Lung microvascular endothelial cell (primary cell): Measurements from ENCODE around the gene COL4A1. TPM values are rescaled to one million over a fixed set of nuclear protein-coding genes. Genes with fewer than 3 reads are reported as not detected.

ENCODE experiments used
- DNase-seq, 2 donors: peaks; one replicate each; pipeline versions ENCODE4 v3.0.0 to v3.0.0-alpha.2; 2010; ENCODE audit warnings: low read depth in 2 of 2
- total RNA-seq: library from RNA; depleted of rRNA; stranded (reverse); fragments of >200 nt; gene quantifications from 2 replicates; pipeline ENCODE4 v1.2.1, GENCODE V29; 2014

COL4A1 gene
- total RNA-seq, 1 donor from 2014 or later = 836 TPM

- DNase-seq = peak; percentile 38 to 40
Measured at GRCh38 chr13:110239280-110240125, 67.5 kb downstream of the COL4A1 start.

- no peak for DNase-seq
Measured at GRCh38 chr13:110238818-110239195, 68.2 kb downstream of the COL4A1 start.

- no peak for DNase-seq
Measured at GRCh38 chr13:110237875-110238817, 68.8 kb downstream of the COL4A1 start.

- DNase-seq = no peak
Measured at GRCh38 chr13:110236831-110237261, 70.1 kb downstream of the COL4A1 start.

- no peak for DNase-seq
Measured at GRCh38 chr13:110236431-110236830, 70.5 kb downstream of the COL4A1 start.

- DNase-seq = peak; percentile 31 to 79
Measured at GRCh38 chr13:110234532-110234931, 72.4 kb downstream of the COL4A1 start.

GRCh38 chr13:110233951-110234280, 73.0 kb downstream of the COL4A1 start:
- DNase-seq = peak; percentile 35 to 62

GRCh38 chr13:110233181-110233950, 73.6 kb downstream of the COL4A1 start:
- peak; percentile 95 to 98 for DNase-seq

- peak; percentile 89 to 96 for DNase-seq
Measured at GRCh38 chr13:110232756-110233155, 74.2 kb downstream of the COL4A1 start.

- peak; percentile 28 to 66 for DNase-seq
Measured at GRCh38 chr13:110232142-110232541, 74.8 kb downstream of the COL4A1 start.

GRCh38 chr13:110231348-110232047, 75.5 kb downstream of the COL4A1 start:
- DNase-seq = no peak

GRCh38 chr13:110230661-110231347, 76.2 kb downstream of the COL4A1 start:
- DNase-seq = no peak

GRCh38 chr13:110229905-110230563, 76.9 kb downstream of the COL4A1 start:
- DNase-seq = no peak

- peak in 1 of 2 donors; percentile 45 for DNase-seq
Measured at GRCh38 chr13:110228936-110229904, 77.7 kb downstream of the COL4A1 start.

- no peak for DNase-seq
Measured at GRCh38 chr13:110227864-110228643, 78.9 kb downstream of the COL4A1 start.

GRCh38 chr13:110227416-110227815, 79.5 kb downstream of the COL4A1 start:
- DNase-seq = no peak
